ENCODE data around the gene CCNI.
"Not testable (repeated sequence)": the region's sequence is repeated elsewhere in the genome, so short reads cannot be mapped to it uniquely, and the experiment has no call there.

CCNI gene

DNA sequence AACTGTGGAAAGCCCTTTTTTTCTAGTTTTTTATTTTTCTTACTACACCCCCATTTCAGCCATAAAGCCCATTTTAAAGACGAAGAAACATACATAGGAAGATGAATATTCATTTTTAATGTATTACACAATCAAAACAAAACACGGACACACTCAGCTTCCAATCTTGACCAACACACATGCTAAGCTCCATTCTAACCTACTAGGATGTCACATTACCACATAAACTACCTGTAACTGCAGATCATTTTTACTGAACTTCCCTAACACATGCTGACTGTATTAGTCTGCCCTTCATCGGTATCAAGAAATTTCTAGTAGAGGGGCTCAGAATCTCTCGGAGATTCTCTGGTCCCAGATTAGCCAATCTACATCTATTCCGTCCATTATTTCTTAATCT lies 1.8 kb downstream of the CCNI start:
- peak overlapping the region; percentile 54 for H3K4me3 ChIP-seq (replicated peaks; ENCODE audit: insufficient read depth, low read length)
- peak overlapping the region; percentile 33 for H3K27ac ChIP-seq (replicated peaks)
- TF ChIP-seq SPI1 (IDR thresholded peaks at IDR 0.05; ENCODE audit: borderline replicate concordance, low read depth) (no peak), GABPA (IDR thresholded peaks at IDR 0.05; ENCODE audit: low read depth) (no peak), POLR2AphosphoS5 (IDR thresholded peaks at IDR 0.05; ENCODE audit: low read depth) (no peak)
- TF ChIP-seq, protein P1, sequence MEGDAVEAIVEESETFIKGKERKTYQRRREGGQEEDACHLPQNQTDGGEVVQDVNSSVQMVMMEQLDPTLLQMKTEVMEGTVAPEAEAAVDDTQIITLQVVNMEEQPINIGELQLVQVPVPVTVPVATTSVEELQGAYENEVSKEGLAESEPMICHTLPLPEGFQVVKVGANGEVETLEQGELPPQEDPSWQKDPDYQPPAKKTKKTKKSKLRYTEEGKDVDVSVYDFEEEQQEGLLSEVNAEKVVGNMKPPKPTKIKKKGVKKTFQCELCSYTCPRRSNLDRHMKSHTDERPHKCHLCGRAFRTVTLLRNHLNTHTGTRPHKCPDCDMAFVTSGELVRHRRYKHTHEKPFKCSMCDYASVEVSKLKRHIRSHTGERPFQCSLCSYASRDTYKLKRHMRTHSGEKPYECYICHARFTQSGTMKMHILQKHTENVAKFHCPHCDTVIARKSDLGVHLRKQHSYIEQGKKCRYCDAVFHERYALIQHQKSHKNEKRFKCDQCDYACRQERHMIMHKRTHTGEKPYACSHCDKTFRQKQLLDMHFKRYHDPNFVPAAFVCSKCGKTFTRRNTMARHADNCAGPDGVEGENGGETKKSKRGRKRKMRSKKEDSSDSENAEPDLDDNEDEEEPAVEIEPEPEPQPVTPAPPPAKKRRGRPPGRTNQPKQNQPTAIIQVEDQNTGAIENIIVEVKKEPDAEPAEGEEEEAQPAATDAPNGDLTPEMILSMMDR (IDR thresholded peaks at IDR 0.05; ENCODE audit: insufficient read depth, low read length) = no peak
- TF ChIP-seq, protein P2, sequence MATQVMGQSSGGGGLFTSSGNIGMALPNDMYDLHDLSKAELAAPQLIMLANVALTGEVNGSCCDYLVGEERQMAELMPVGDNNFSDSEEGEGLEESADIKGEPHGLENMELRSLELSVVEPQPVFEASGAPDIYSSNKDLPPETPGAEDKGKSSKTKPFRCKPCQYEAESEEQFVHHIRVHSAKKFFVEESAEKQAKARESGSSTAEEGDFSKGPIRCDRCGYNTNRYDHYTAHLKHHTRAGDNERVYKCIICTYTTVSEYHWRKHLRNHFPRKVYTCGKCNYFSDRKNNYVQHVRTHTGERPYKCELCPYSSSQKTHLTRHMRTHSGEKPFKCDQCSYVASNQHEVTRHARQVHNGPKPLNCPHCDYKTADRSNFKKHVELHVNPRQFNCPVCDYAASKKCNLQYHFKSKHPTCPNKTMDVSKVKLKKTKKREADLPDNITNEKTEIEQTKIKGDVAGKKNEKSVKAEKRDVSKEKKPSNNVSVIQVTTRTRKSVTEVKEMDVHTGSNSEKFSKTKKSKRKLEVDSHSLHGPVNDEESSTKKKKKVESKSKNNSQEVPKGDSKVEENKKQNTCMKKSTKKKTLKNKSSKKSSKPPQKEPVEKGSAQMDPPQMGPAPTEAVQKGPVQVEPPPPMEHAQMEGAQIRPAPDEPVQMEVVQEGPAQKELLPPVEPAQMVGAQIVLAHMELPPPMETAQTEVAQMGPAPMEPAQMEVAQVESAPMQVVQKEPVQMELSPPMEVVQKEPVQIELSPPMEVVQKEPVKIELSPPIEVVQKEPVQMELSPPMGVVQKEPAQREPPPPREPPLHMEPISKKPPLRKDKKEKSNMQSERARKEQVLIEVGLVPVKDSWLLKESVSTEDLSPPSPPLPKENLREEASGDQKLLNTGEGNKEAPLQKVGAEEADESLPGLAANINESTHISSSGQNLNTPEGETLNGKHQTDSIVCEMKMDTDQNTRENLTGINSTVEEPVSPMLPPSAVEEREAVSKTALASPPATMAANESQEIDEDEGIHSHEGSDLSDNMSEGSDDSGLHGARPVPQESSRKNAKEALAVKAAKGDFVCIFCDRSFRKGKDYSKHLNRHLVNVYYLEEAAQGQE (IDR thresholded peaks at IDR 0.05; ENCODE audit: insufficient replicate concordance, low read depth) = no peak
- no peaks in the 10 kb centered on the region for H3K27me3 ChIP-seq (ENCODE audit: insufficient read depth, poor library complexity, severe bottlenecking)
- DNase-seq (ENCODE audit: low read depth in 1 of 2, low spot score in 1 of 2) = no peak

DNA sequence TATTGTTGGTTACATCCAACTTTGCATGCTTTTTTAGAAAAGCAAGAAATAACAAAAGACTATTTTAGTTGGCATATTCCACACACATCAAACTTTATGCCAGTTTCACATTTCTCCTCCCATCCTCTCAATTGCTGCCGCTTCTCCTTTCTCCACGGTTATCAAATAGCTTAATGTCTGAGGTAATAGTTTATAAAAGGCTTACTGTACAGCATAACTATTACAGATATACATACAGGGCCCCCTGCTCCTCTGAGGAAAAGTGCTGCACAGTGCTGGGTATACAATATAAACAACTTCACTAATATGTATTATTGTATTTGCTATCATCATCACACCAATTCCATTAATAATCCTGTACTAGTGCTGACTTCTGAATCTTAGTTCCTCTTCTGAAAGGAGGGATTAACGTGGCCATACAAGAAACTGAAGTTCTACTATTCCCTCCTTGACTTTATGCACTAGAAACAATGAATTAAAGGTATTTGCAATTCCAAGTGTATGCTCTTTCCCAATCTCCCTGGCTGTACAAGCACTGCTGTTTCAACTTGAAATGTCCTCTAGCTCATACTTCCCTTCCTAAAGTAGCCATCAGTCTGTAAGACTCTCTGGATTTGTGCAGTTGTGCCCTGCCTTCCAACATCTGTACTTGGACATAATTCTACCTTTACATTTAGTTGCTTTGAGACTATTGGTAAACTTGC lies 2.5 kb downstream of the CCNI start:
- Histone ChIP-seq H3K27ac (replicated peaks) (peak overlapping the region; percentile 6; the same call in 1 of the 2 replicates), H3K27me3 (ENCODE audit: insufficient read depth, poor library complexity, severe bottlenecking) (no peaks in the 10 kb centered on the region), H3K4me3 (replicated peaks; ENCODE audit: insufficient read depth, low read length) (peak overlapping the region; percentile 54)
- TF ChIP-seq GABPA (IDR thresholded peaks at IDR 0.05; ENCODE audit: low read depth) = no peak
- TF ChIP-seq SPI1 (IDR thresholded peaks at IDR 0.05; ENCODE audit: borderline replicate concordance, low read depth) = no peak; the same call in 1 of the 2 replicates
- TF ChIP-seq, protein P2 (IDR thresholded peaks at IDR 0.05; ENCODE audit: insufficient replicate concordance, low read depth) = no peak
- TF ChIP-seq POLR2AphosphoS5 (IDR thresholded peaks at IDR 0.05; ENCODE audit: low read depth) = no peak
- TF ChIP-seq, protein P1 (IDR thresholded peaks at IDR 0.05; ENCODE audit: insufficient read depth, low read length) = no peak
- DNase-seq (ENCODE audit: low read depth in 1 of 2, low spot score in 1 of 2) = peak in 1 of 2 experiments; percentile 8

DNA sequence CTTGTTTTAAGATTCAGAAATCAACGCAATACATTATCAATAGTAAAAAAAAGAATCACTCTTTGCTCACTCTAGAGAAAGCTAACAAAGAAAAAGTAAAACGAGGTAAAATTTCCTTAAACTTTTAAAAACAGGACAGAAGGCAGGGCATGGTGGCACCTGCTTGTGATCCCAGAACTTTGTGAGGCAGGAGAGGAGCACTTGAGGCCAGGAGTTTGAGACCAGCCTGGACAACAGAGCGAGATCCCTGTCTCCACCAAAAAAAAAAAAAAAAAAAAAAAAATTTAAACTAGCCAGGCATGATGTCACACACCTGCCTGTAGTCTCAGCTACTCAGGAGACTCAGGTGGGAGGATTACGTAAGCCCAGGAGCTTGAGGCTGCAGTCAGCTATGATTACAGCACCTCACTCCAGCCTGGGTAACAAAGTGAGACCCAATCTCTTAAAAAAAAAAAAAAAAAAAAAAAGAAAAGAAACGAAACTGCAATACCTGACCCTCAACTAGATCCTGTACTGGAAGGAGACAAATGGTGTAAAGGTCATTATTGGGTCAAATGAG lies 3.5 kb downstream of the CCNI start:
- no peak for DNase-seq (ENCODE audit: low read depth in 1 of 2, low spot score in 1 of 2)

DNA sequence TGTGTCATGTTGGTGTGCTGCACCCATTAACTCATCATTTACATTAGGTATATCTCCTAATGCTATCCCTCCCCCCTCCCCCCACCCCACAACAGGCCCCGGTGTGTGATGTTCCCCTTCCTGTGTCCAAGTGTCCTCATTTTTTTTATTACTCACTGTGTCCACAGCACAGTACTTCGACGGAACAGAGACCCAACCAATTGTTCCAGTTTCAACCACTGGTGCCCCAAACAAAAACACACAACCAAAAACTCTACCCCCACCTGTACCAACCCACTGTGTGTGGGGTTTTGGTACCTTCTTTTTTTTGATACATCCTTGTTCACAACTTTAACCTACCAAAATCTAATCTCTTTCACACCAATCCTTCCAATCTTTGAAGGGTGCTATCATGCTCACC lies 6.3 kb downstream of the CCNI start:
- H3K4me3 ChIP-seq (replicated peaks; ENCODE audit: insufficient read depth, low read length); H3K27me3 ChIP-seq (ENCODE audit: insufficient read depth, poor library complexity, severe bottlenecking); H3K27ac ChIP-seq (replicated peaks); DNase-seq (ENCODE audit: low read depth in 1 of 2, low spot score in 1 of 2): not testable (repeated sequence)

More for the DNA sequence above, 3.5 kb downstream of the CCNI start:
- TF ChIP-seq POLR2AphosphoS5 (IDR thresholded peaks at IDR 0.05; ENCODE audit: low read depth) = no peak
- no peak for TF ChIP-seq GABPA (IDR thresholded peaks at IDR 0.05; ENCODE audit: low read depth)
- TF ChIP-seq, protein P2 (IDR thresholded peaks at IDR 0.05; ENCODE audit: insufficient replicate concordance, low read depth) = no peak
- TF ChIP-seq, protein P1 (IDR thresholded peaks at IDR 0.05; ENCODE audit: insufficient read depth, low read length) = no peak
- no peak for TF ChIP-seq SPI1 (IDR thresholded peaks at IDR 0.05; ENCODE audit: borderline replicate concordance, low read depth)
- no peak overlapping the region for H3K27ac ChIP-seq (replicated peaks)
- H3K27me3 ChIP-seq (ENCODE audit: insufficient read depth, poor library complexity, severe bottlenecking) = no peaks in the 10 kb centered on the region
- H3K4me3 ChIP-seq (replicated peaks; ENCODE audit: insufficient read depth, low read length) = no peak overlapping the region
